ENCODE results near the gene CPEB4. TPM values are rescaled to one million over a fixed set of nuclear protein-coding genes. Genes with fewer than 3 reads are reported as not detected.
A peak's percentile ranks its signal among the peaks of the same experiment; 100 is the strongest.

The CPEB4 gene
- total and polyA plus RNA-seq, 8 donors, result 3.5 to 115 (median 31.7) TPM

GRCh38 chr5:173920024-173920753 lies 32.0 kb downstream of the CPEB4 start:
- H3K36me3 ChIP-seq, result peaks cover 0 to 10% (median 4%) of the 10 kb centered on the region in 4 donors
- no peak overlapping the region for H3K4me3 ChIP-seq
- WGBS, 5 donors, result 82 to 97% (median 88%) methylated on average over 3 of the region's 3 CpGs
- H3K27me3 ChIP-seq, result no peaks in the 10 kb centered on the region
- DNase-seq, result peak in 1 of 2 donors; percentile 53
- H3K4me1 ChIP-seq, result peaks cover 43 to 97% (median 70%) of the 10 kb centered on the region in 4 donors
- peak overlapping the region in 4 of 5 donors; percentile 78 to 88 (median 84) for H3K27ac ChIP-seq
- TF ChIP-seq EP300 (IDR thresholded peaks at IDR 0.05) (no peak), CTCF (IDR thresholded peaks at IDR 0.05) (no peak), POLR2AphosphoS5 (IDR thresholded peaks at IDR 0.05) (no peak), POLR2A (IDR thresholded peaks at IDR 0.05) (no peak)
- intact Hi-C loops (cut with DNase I; ENCODE audit: low total_unique reads), result no loop called here
- no peaks in the 10 kb centered on the region for H3K9me3 ChIP-seq

- TF ChIP-seq POLR2A (IDR thresholded peaks at IDR 0.05) (no peak), POLR2AphosphoS5 (IDR thresholded peaks at IDR 0.05) (no peak), CTCF (IDR thresholded peaks at IDR 0.05) (no peak), EP300 (IDR thresholded peaks at IDR 0.05) (no peak)
- Histone ChIP-seq H3K9me3 (no peaks in the 10 kb centered on the region), H3K36me3 (peaks cover 0 to 8% (median 2%) of the 10 kb centered on the region in 4 donors), H3K4me1 (peaks cover 50 to 97% (median 76%) of the 10 kb centered on the region in 4 donors), H3K27me3 (no peaks in the 10 kb centered on the region), H3K27ac (peak overlapping the region in 4 of 5 donors; percentile 1 to 88 (median 84)), H3K4me3 (no peak overlapping the region)
- DNase-seq, result no peak
- intact Hi-C loops (cut with DNase I; ENCODE audit: low total_unique reads), result no loop called here
- 61 to 65% (median 62%) methylated on average over 3 of the region's 3 CpGs for WGBS, 5 donors
Measured at GRCh38 chr5:173920866-173921555, 32.9 kb downstream of the CPEB4 start.

- WGBS, 5 donors, result 91 to 100% (median 98%) methylated on average over 2 of the region's 2 CpGs
- peaks cover 53 to 99% (median 79%) of the 10 kb centered on the region in 4 donors for H3K4me1 ChIP-seq
- peak overlapping the region in 4 of 5 donors; percentile 13 to 88 (median 84) for H3K27ac ChIP-seq
- no peaks in the 10 kb centered on the region for H3K9me3 ChIP-seq
- intact Hi-C loops (cut with DNase I; ENCODE audit: low total_unique reads), result no loop called here
- no peaks in the 10 kb centered on the region for H3K27me3 ChIP-seq
- H3K4me3 ChIP-seq, result no peak overlapping the region
- H3K36me3 ChIP-seq, result peaks cover 0 to 8% (median 2%) of the 10 kb centered on the region in 4 donors
- TF ChIP-seq CTCF (IDR thresholded peaks at IDR 0.05) (no peak), POLR2A (IDR thresholded peaks at IDR 0.05) (no peak), POLR2AphosphoS5 (IDR thresholded peaks at IDR 0.05) (no peak), EP300 (IDR thresholded peaks at IDR 0.05) (no peak)
- no peak for DNase-seq
Measured at GRCh38 chr5:173922527-173922926, 34.4 kb downstream of the CPEB4 start.

GRCh38 chr5:173923218-173924095 lies 35.3 kb downstream of the CPEB4 start:
- Histone ChIP-seq H3K9me3 (no peaks in the 10 kb centered on the region), H3K36me3 (peaks cover 0 to 13% (median 2%) of the 10 kb centered on the region in 4 donors), H3K4me1 (peaks cover 47 to 99% (median 83%) of the 10 kb centered on the region in 4 donors), H3K27me3 (no peaks in the 10 kb centered on the region), H3K27ac (peak overlapping the region in 4 of 5 donors; percentile 13 to 88 (median 62)), H3K4me3 (no peak overlapping the region)
- TF ChIP-seq POLR2A (IDR thresholded peaks at IDR 0.05) (no peak), CTCF (IDR thresholded peaks at IDR 0.05) (no peak), POLR2AphosphoS5 (IDR thresholded peaks at IDR 0.05) (peak in 1 of 3 donors; percentile 59), EP300 (IDR thresholded peaks at IDR 0.05) (no peak)
- peak in 1 of 2 donors; percentile 25 for DNase-seq
- intact Hi-C loops (cut with DNase I; ENCODE audit: low total_unique reads), result no loop called here
- 52 to 76% (median 64%) methylated on average over 3 of the region's 3 CpGs for WGBS, 5 donors
